ENCODE measurements around the gene NOM1. TPM values are rescaled to one million over a fixed set of nuclear protein-coding genes. Genes with fewer than 3 reads are reported as not detected.

The NOM1 gene
- polyA plus RNA-seq, 1 experiment = 10.4 TPM

DNA sequence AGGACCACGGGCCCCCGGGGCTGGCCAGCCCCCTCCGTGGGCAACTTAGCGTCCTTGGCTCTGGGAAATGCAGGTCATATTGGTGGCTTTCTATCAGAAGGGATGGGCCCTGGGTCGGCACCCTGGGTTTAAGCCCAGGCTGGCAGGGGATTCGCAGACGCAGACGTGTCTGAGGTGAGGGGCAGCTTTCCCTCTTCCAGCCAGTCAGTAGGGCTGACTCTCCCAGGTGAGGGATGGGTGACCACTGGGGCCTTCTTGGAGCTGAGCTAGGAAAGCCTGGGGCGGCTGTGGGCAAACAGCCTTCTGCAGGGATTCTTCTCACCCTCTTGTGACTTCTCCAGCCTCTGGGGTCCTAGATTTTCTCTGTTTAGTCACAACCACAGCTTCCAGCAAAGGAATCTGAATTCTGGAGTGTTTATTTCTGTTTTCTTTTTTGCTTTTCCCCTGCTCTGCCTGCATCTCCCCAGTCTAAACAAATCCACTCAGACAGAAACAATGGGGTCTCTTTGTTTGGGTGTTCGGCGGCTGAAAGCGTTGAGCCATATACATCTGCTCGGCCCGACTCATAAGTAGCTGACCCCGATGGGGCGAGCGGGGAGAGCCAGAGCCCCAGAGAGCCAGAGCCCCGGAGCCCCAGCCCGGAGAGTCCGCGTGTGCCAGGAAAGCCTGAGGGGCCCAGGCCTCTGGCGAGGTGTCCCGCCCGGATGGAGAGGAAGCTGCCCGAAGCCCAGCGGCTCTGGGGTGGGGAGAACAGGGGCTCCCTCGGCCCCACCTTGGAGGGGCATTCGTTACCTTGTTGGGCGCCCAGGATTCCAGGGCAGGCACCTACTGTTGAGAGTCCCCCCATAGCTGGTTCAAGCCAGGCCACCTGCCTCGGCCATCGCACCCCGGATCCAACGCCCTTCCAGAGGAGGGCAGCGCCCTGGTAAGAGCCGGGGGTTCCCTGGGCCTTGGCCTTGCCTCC, 59.0 kb downstream of the NOM1 start:
- no peak overlapping the region for H3K27ac ChIP-seq (ENCODE audit: low read depth, low read length)
- peaks cover 13% of the 10 kb centered on the region for H3K9me3 ChIP-seq (ENCODE audit: control insufficient read depth, insufficient read depth, low read length)
- no peak for DNase-seq (ENCODE audit: low read depth, low spot score)
- ChIA-PET CTCF (no interaction called here), POLR2A (no interaction called here)
- H3K27me3 ChIP-seq (ENCODE audit: control insufficient read depth, insufficient read depth, low read length) = peaks cover 81% of the 10 kb centered on the region
- TF ChIP-seq, protein P1, sequence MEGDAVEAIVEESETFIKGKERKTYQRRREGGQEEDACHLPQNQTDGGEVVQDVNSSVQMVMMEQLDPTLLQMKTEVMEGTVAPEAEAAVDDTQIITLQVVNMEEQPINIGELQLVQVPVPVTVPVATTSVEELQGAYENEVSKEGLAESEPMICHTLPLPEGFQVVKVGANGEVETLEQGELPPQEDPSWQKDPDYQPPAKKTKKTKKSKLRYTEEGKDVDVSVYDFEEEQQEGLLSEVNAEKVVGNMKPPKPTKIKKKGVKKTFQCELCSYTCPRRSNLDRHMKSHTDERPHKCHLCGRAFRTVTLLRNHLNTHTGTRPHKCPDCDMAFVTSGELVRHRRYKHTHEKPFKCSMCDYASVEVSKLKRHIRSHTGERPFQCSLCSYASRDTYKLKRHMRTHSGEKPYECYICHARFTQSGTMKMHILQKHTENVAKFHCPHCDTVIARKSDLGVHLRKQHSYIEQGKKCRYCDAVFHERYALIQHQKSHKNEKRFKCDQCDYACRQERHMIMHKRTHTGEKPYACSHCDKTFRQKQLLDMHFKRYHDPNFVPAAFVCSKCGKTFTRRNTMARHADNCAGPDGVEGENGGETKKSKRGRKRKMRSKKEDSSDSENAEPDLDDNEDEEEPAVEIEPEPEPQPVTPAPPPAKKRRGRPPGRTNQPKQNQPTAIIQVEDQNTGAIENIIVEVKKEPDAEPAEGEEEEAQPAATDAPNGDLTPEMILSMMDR (IDR thresholded peaks at IDR 0.05; ENCODE audit: low read depth, low read length) = no peak
- no peak overlapping the region for H3K4me3 ChIP-seq (ENCODE audit: low read depth, low read length)

DNA sequence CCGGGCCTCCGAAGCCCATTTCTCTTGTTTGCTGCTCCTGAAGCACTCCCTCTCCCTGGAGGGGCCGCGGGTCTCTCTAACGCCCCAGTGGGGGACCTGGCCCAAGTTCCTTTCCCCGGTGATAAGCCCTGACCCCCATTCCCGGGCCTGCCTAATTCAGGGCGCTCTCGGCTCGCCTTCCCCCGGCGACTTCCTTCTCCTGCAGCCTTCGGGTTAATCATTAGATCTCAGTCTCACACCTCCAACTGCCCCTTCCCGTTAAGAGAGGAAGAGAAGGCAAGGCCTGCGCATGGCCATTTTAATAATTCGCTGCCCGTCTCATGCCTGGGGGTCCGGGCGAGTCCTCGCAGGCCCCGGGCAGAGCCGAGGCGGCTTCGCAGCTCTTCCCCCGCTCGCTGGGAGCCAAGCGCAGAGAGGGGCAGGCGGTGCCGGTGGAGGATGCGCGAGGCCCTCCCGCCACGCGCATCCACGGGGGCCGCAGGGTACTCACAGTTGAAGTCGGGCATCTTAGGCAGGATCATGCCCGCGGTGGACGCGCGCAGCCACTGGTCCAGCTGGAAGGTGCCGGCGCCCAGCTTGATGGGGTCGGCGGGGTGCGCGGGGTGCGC, 59.8 kb downstream of the NOM1 start:
- ChIA-PET POLR2A (no interaction called here), CTCF (no interaction called here)
- no peak overlapping the region for H3K27ac ChIP-seq (ENCODE audit: low read depth, low read length)
- TF ChIP-seq, protein P1 (IDR thresholded peaks at IDR 0.05; ENCODE audit: low read depth, low read length) = no peak
- H3K27me3 ChIP-seq (ENCODE audit: control insufficient read depth, insufficient read depth, low read length) = peaks cover 82% of the 10 kb centered on the region
- no peak for DNase-seq (ENCODE audit: low read depth, low spot score)
- H3K9me3 ChIP-seq (ENCODE audit: control insufficient read depth, insufficient read depth, low read length) = peaks cover 11% of the 10 kb centered on the region
- H3K4me3 ChIP-seq (ENCODE audit: low read depth, low read length) = no peak overlapping the region

DNA sequence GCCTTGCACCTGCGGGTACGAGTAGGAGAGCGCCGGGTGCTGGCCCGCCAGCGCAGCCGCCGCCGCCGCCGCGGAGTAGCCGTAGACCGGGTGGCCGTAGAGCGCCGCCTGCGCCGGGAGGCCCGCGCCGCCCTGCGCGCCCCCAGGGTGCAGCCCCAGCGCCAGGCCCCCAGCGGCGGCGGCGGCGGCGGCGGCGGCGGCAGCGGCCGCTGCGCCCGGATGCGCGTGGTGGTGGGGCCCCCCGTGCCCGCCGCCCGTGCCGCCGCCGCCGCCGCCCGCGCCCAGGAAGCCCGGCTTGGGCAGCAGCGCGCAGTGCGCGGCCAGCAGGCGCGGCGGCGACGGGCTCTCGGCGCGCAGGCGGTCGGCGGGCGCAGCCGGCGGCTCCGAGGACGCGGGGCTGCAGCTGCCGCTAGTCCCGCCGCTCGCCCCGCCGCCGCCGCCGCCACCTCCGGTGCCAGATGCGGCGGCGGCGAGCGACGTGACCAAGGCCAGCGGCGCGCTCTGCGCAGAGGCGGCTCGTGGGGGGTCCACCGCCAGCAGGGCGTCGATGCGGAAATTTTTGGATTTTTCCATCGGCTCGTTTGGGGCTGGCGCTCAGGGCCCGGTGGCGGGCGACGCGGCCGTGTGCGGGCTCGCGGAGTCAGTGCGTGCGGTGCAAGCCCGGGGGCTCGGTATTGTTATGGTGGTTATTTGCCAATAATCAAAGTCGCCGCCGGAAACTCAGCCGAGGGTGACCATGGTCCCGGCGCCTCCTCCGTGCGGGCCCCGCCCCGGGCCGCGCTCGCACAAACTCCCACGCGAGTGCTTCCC, 60.5 kb downstream of the NOM1 start:
- TF ChIP-seq, protein P1 (IDR thresholded peaks at IDR 0.05; ENCODE audit: low read depth, low read length) = no peak
- Histone ChIP-seq H3K27ac (ENCODE audit: low read depth, low read length) (no peak overlapping the region), H3K4me3 (ENCODE audit: low read depth, low read length) (peak overlapping the region; percentile 23; the same call in 1 of the 2 replicates), H3K27me3 (ENCODE audit: control insufficient read depth, insufficient read depth, low read length) (peaks cover 82% of the 10 kb centered on the region), H3K9me3 (ENCODE audit: control insufficient read depth, insufficient read depth, low read length) (peaks cover 6% of the 10 kb centered on the region; the same call in 1 of the 2 replicates)
- POLR2A ChIA-PET = no interaction called here
- CTCF ChIA-PET = no interaction called here
- DNase-seq (ENCODE audit: low read depth, low spot score) = no peak

DNA sequence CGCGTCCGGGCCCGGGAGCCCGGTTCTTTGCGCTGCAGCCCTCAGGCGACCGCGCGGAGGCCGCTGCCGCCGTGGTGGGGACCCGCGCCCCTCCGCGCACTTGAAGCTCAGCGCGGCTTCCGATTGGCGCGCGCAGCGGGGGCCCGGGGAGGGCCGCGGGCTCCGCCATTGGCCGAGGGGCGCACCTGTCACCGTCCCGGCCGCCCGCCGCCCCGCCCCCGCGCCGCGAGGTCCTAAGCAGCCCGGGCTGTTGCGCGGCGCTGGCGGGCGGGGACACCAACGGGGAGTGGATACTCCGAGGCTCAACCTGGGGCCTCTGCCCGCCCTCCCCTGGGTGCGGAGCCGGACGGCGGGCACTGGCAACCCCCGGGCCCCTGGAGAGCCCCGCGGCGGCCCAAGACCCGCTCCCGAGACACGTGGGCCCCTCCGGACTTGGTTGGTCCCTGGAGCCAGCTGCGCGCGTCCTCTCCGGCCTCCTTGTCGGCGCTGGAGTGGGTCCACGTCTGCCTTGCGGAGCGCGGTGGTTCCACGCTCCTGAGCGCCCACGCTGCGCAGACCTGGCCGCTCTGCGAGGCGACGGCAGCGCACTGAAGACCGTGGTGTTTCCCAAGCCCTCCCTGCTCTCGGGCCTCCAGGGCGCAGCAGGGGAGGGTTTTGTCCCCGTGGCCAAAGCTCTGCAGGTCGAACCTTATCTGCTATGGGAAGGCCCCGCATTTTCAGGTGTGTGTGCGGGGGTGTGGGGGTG, 61.2 kb downstream of the NOM1 start, which contains the start of gene MNX1:
Gene MNX1 (minus strand): TSS at position 76 of the 745 bp plus-strand sequence. CDS start 313 bp downstream, outside the sequence.
- no peak for DNase-seq (ENCODE audit: low read depth, low spot score)

More for the DNA sequence above, 61.2 kb downstream of the NOM1 start, which contains the start of gene MNX1:
- CTCF ChIA-PET = no interaction called here
- TF ChIP-seq, protein P1 (IDR thresholded peaks at IDR 0.05; ENCODE audit: low read depth, low read length) = no peak
- Histone ChIP-seq H3K9me3 (ENCODE audit: control insufficient read depth, insufficient read depth, low read length) (peaks cover 2% of the 10 kb centered on the region; the same call in 1 of the 2 replicates), H3K27ac (ENCODE audit: low read depth, low read length) (no peak within 1 kb of the TSS), H3K4me3 (ENCODE audit: low read depth, low read length) (peak within 1 kb of the TSS; percentile 23; the same call in 1 of the 2 replicates), H3K27me3 (ENCODE audit: control insufficient read depth, insufficient read depth, low read length) (peaks cover 86% of the 10 kb centered on the region)
- POLR2A ChIA-PET = no interaction called here
